ENCODE data around the gene UGT1A5.

DNA sequence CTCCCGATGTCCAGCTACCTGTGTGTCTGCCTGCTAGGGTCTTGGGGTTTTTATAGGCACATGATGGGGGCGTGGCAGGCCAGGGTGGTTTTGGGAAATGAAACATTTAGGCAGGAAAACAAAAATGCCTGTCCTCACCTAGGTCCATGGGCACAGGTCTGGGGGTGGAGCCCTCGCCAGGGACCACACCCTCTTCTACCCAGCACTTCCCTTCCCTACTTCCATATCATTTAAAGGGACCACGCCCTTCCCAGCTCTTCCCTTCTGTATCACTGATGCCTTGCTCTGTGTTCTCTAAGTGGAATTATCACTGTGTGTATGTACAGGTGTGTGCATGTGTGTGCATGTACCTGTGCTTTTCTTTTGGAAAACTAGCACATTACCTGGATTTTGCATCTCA lies 53.7 kb downstream of the UGT1A5 start:
- no peak for TF ChIP-seq ZNF132 (tag by site-specific recombination; IDR thresholded peaks at IDR 0.05; ENCODE audit: borderline replicate concordance)
- TF ChIP-seq, protein P1, sequence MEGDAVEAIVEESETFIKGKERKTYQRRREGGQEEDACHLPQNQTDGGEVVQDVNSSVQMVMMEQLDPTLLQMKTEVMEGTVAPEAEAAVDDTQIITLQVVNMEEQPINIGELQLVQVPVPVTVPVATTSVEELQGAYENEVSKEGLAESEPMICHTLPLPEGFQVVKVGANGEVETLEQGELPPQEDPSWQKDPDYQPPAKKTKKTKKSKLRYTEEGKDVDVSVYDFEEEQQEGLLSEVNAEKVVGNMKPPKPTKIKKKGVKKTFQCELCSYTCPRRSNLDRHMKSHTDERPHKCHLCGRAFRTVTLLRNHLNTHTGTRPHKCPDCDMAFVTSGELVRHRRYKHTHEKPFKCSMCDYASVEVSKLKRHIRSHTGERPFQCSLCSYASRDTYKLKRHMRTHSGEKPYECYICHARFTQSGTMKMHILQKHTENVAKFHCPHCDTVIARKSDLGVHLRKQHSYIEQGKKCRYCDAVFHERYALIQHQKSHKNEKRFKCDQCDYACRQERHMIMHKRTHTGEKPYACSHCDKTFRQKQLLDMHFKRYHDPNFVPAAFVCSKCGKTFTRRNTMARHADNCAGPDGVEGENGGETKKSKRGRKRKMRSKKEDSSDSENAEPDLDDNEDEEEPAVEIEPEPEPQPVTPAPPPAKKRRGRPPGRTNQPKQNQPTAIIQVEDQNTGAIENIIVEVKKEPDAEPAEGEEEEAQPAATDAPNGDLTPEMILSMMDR (tag by site-specific recombination; IDR thresholded peaks at IDR 0.05) = no peak
- no peak for TF ChIP-seq SETDB1 (IDR thresholded peaks at IDR 0.05; ENCODE audit: insufficient read length, low read length)
- TF ChIP-seq ZNF138 (tag by site-specific recombination; IDR thresholded peaks at IDR 0.05; ENCODE audit: borderline replicate concordance) = no peak
- no peak for TF ChIP-seq ZNF335 (tag by site-specific recombination; conservative IDR thresholded peaks at IDR 0.05)
- TF ChIP-seq, protein P2, sequence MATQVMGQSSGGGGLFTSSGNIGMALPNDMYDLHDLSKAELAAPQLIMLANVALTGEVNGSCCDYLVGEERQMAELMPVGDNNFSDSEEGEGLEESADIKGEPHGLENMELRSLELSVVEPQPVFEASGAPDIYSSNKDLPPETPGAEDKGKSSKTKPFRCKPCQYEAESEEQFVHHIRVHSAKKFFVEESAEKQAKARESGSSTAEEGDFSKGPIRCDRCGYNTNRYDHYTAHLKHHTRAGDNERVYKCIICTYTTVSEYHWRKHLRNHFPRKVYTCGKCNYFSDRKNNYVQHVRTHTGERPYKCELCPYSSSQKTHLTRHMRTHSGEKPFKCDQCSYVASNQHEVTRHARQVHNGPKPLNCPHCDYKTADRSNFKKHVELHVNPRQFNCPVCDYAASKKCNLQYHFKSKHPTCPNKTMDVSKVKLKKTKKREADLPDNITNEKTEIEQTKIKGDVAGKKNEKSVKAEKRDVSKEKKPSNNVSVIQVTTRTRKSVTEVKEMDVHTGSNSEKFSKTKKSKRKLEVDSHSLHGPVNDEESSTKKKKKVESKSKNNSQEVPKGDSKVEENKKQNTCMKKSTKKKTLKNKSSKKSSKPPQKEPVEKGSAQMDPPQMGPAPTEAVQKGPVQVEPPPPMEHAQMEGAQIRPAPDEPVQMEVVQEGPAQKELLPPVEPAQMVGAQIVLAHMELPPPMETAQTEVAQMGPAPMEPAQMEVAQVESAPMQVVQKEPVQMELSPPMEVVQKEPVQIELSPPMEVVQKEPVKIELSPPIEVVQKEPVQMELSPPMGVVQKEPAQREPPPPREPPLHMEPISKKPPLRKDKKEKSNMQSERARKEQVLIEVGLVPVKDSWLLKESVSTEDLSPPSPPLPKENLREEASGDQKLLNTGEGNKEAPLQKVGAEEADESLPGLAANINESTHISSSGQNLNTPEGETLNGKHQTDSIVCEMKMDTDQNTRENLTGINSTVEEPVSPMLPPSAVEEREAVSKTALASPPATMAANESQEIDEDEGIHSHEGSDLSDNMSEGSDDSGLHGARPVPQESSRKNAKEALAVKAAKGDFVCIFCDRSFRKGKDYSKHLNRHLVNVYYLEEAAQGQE (tag by site-specific recombination; IDR thresholded peaks at IDR 0.05) = no peak
- no peak for TF ChIP-seq ZNF600 (tag by site-specific recombination; IDR thresholded peaks at IDR 0.05)
- TF ChIP-seq ZFP41 (tag by site-specific recombination; IDR thresholded peaks at IDR 0.05; ENCODE audit: borderline replicate concordance) = no peak

Measured in HEK293 (cell line).